Erythroblast (primary cell): ENCODE data around the gene PRKCZ.

Experiments
- GATA1 ChIP-seq: IDR thresholded peaks from 2 replicates; pipeline ENCODE4 v1.6.1; 2011; ENCODE audit warnings: low read depth, mild to moderate bottlenecking, control low read depth, low read length, moderate library complexity
- POLR2A ChIP-seq: IDR thresholded peaks from 2 replicates; pipeline ENCODE4 v1.6.1; 2011; ENCODE audit warnings: mild to moderate bottlenecking, low read length

- TF ChIP-seq POLR2A, result no peak
- no peak for TF ChIP-seq GATA1
Measured at GRCh38 chr1:2014741-2015735, 35.2 kb upstream of the PRKCZ start.
